Urinary bladder (tissue), 4 donors: ENCODE results near the gene ELMO1. TPM values are rescaled to one million over a fixed set of nuclear protein-coding genes. Genes with fewer than 3 reads are reported as not detected.

ENCODE experiments used
- DNase-seq: peaks from one replicate; pipeline ENCODE4 v3.0.0-alpha.2; 2015; ENCODE audit errors: extremely low spot score
- H3K27ac ChIP-seq: one replicate; pipeline ENCODE4 v1.5.1; 2013; ENCODE audit warnings: low read depth, mild to moderate bottlenecking, moderate library complexity
- H3K36me3 ChIP-seq: one replicate; pipeline ENCODE4 v1.6.1; 2013; ENCODE audit warnings: mild to moderate bottlenecking, moderate library complexity; ENCODE audit not compliant: insufficient read depth
- H3K4me1 ChIP-seq: one replicate; pipeline ENCODE4 v1.6.1; 2013; ENCODE audit warnings: mild to moderate bottlenecking, moderate library complexity; ENCODE audit not compliant: insufficient read depth
- H3K4me3 ChIP-seq: one replicate; pipeline ENCODE4 v1.5.1; 2013; ENCODE audit warnings: low read depth, low read length
- WGBS: extraction: QIAGEN DNeasy Blood & Tissue Kit; methylation state at CpG from one replicate; pipeline ENCODE4 v1.1.7; 2013; 5-methylcytosine and 5-hydroxymethylcytosine counted together
- polyA plus RNA-seq: library from polyadenylated mRNA; stranded (reverse); fragments of 200-250 nt; gene quantifications from one replicate; pipeline ENCODE4 v1.2.3, GENCODE V29; 2013
- total RNA-seq: library from RNA; depleted of rRNA; stranded (reverse); fragments of >200 nt; gene quantifications from one replicate; pipeline ENCODE4 v1.2.3, GENCODE V29; 2014
- donor health status: healthy with polysubstance abuse.
- donor health status: healthy.

ELMO1 gene
- total and polyA plus RNA-seq, 2 donors: 14.1 to 86.7 TPM

DNA sequence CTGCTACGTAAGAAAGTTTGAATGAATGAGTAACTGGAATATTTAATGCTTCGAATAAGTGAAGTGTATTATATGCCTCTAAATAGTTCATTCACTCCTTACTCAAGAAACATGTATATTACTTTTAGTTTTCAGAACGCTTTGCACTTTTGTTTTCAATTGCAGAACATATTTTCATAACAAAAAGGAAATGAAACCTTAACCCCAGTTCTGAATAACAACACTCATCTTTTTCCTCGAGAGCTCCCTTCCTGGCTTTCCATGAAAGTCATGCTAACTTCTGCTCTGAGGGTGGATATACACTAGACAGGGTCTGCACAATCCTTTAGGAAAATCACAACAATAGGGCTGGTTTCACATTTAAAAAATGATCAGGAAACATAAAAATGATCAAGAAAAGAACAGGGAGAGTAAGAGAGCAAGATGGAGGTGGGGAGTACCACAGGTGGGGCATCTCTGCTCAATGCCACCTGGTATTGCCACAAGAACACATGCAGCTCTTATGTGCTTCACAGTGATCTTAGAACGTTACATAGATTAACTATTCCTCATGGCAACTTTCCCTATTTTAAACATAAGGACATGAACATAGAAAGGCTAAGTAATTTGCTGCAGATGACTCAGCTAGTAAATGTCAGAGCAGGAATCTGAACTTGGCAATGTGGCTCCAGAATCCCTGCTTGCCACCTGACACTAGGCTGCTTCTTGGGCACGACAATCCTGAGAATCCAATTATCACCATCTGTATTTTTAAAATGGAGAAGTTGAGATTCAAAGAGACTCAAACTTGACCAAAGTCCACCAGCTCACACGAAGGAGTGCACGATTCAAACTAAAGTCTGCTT lies 504.9 kb downstream of the ELMO1 start:
- Histone ChIP-seq H3K36me3 (no peaks in the 10 kb centered on the region), H3K27ac (no peak overlapping the region), H3K4me3 (no peak overlapping the region), H3K4me1 (no peaks in the 10 kb centered on the region)
- no peak for DNase-seq
- 63% methylated on average over 8 of the region's 8 CpGs for WGBS

DNA sequence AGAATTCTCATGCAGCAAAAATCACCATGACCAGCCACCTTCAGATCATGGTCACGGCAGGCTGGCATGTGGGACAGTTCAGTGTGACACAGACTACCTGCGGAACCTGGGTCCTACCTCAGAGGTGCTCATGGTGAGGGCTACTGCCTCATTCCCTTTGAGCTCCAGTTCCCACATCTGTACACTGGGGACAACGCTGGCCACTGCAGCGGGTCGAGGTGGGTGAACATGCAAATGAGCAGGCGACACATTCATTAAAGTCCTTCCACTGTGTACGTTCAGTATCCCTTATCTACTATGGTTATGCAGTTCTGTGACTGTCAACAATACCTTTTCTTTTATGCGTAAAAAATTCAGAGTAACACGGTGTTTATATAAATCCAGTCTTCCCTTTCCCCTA lies 505.7 kb downstream of the ELMO1 start:
- no peak for DNase-seq
- WGBS: 92% methylated on average over 9 of the region's 9 CpGs
- Histone ChIP-seq H3K27ac (no peak overlapping the region), H3K4me3 (no peak overlapping the region), H3K4me1 (no peaks in the 10 kb centered on the region), H3K36me3 (no peaks in the 10 kb centered on the region)

DNA sequence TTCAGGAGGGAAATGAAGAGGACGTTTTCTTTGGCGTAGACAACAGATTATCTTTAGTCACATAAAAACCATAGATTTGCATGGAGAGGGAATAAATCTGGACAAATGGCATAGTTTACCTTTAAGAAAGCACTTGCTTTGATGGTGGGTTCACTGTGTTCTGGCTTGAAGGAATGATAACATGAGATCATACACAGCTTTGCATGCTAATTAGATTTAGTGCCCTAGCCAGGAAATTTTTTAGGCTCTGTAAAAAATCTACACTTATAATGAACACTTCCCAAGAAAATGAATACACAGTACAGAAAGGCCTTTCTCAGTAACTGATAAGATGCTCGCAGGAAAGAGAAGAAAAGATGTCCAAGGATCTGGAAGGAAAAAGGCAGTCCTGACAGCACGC lies 506.1 kb downstream of the ELMO1 start:
- DNase-seq: no peak
- Histone ChIP-seq H3K4me3 (no peak overlapping the region), H3K4me1 (no peaks in the 10 kb centered on the region), H3K27ac (no peak overlapping the region), H3K36me3 (no peaks in the 10 kb centered on the region)
- WGBS: 68% methylated on average over 4 of the region's 4 CpGs

DNA sequence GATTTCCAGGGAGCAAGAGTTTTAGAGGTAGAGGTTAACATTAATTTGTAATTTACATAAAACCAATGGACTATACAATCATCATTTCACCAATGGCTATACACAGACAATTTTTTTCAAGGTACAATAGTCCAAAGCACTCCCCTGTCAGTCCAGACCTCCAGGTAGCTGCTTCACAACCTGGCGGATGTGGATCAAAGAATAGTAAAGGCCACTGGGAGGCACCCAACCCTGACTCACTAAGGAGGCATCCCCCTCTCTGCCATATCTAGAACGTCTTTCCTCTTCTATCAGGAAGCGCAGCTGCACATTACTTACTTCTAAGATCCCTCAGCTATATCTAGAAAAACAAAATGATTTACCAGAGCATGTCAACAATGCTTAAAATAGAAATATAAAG lies 506.6 kb downstream of the ELMO1 start:
- Histone ChIP-seq H3K27ac (no peak overlapping the region), H3K36me3 (no peaks in the 10 kb centered on the region), H3K4me1 (no peaks in the 10 kb centered on the region), H3K4me3 (no peak overlapping the region)
- 85% methylated on average over 3 of the region's 3 CpGs for WGBS
- DNase-seq: no peak

DNA sequence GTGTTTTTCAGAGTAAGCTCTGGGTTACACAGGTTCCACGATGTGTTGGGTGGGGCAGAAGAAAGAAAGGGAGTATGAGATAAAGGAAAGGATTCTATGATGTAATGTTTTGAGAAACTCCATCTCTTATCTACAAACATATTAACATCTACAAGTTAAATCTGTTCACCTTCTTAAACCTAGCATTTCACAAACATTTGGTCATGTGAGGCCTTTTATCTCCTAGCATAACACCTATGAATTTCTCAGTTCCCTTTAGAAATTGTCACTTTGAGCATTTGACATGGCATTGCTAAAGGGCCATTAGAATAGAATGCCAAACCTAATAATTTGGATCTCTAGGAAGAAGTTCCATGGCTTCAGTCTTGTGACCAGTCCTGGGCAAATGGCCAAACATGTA lies 507.3 kb downstream of the ELMO1 start:
- 39% methylated on average over 1 of the region's 1 CpG for WGBS

DNA sequence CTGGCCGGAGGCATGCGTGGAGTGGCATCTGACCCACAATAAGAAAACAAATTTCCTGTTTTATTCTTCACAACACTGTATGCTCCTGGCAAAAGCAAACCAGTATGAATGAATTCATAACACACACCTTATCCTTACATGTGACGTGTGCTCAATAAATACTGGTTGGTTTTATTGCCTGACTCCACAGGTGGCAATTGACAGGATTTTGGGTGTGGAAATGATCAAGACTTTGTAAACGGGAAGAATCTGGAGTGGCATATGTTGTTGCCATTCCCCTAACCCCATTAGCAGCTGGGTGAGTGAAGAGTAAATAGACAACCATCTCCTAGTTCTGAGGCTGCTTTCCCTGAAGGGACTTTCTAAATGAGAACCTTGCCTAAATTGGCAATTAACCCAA lies 508.8 kb downstream of the ELMO1 start:
- no peak overlapping the region for H3K27ac ChIP-seq
- H3K36me3 ChIP-seq: no peaks in the 10 kb centered on the region
- WGBS: 69% methylated on average over 4 of the region's 4 CpGs
- no peak for DNase-seq
- no peak overlapping the region for H3K4me3 ChIP-seq
- no peaks in the 10 kb centered on the region for H3K4me1 ChIP-seq

More for the DNA sequence above, 507.3 kb downstream of the ELMO1 start:
- no peaks in the 10 kb centered on the region for H3K4me1 ChIP-seq
- no peak for DNase-seq
- no peak overlapping the region for H3K27ac ChIP-seq
- H3K4me3 ChIP-seq: no peak overlapping the region
- H3K36me3 ChIP-seq: no peaks in the 10 kb centered on the region

DNA sequence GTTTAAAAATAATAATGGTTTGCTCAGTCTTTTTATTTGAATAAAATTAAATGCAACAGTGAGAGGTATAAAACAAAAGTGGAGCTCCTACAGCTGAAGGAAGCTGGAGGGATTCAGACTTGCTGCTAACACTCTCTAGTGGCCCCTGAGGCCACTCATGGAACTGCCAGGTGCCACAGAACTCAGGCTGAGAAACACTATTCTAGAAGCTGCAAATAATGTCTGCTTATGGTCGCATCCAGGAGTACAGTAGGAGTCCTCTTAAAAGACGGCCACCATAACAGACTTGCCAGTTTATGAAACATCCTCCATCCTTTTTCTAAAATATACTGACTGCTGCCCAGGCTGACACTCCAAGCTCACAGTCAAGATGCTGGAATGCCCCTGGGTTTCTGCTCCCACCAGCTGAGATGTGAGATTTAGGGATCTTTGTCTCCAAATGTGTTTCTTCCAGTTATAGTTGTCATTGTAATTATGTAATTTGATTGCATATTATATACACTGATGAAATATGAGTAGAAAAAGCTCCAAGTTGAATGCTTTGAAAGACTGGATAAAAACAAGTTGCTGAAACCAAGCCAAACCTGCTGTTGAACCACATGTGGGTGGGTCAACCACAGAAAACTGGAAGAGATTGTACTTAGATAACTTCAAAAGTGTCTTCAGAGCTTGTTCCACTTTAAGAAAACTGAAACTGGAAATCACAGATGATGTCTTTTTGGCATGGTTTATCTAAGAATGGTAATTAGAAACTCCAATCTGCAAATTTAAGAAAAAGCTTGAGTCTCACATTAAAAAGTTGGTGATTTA lies 510.7 kb downstream of the ELMO1 start:
- Histone ChIP-seq H3K27ac (no peak overlapping the region), H3K4me1 (no peaks in the 10 kb centered on the region), H3K36me3 (no peaks in the 10 kb centered on the region), H3K4me3 (no peak overlapping the region)
- 94% methylated on average over 2 of the region's 2 CpGs for WGBS
- DNase-seq: no peak

DNA sequence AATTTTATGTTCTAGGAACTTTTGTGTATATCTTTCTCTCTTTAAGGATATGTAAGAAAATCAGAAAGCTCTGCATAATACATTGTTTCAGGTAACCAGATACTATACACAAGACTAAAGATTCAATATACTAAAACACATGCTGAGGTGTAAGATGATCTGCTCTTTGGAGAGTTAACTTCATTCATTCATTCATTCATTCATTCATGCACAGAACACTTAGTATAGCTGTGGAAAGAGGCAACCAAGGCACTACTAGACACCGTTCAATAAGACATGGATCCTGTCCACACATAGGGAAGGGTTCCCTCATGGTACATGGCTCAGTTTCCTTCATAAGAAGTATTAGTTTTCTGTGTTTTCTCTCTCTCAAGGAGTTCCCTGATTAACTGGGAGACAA lies 516.8 kb downstream of the ELMO1 start:
- no peaks in the 10 kb centered on the region for H3K36me3 ChIP-seq
- DNase-seq: no peak
- 96% methylated on average over 1 of the region's 1 CpG for WGBS
- no peaks in the 10 kb centered on the region for H3K4me1 ChIP-seq
- H3K27ac ChIP-seq: no peak overlapping the region
- no peak overlapping the region for H3K4me3 ChIP-seq

DNA sequence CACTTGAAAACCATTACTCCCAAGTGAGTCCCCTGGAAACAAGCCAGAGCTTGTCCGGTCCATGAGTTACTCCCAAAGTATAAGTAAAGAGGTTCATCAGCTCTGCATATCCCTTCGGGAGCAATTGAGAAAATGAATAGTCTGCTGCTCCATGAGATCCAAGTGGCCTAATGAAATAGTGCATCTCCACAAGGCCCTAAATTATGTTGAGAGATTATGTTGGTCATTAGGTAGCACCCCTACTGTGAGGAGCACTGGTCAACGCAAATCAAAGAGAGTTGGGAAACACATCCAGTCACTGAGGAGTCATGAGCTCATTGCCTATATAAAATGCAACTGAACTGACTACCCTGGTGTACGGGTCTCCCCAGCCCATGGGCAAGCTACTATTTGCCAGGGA lies 518.9 kb downstream of the ELMO1 start:
- Histone ChIP-seq H3K4me1 (no peaks in the 10 kb centered on the region), H3K36me3 (no peaks in the 10 kb centered on the region), H3K27ac (no peak overlapping the region), H3K4me3 (no peak overlapping the region)
- 89% methylated on average over 4 of the region's 4 CpGs for WGBS
- DNase-seq: no peak

DNA sequence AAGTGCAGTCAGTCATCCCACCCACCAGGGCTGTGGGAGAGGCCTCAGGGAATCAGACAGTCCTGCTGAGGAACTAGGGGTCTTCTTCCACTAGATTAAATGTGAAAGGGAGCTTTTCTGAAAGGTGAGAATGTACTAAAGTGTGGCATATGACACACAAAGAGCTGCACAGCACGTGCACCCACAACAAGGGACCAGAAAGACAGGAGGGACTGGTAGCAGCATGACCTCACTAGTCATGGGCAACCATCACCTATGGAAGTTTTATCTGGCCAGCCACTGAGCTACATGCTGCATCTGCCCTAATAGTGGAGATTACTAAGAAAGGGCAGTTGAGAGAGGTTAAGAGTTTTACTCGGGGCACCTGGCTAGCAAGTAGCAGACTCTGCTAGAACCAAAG lies 519.9 kb downstream of the ELMO1 start:
- no peak for DNase-seq
- 87% methylated on average over 2 of the region's 2 CpGs for WGBS
- H3K27ac ChIP-seq: no peak overlapping the region
- H3K4me3 ChIP-seq: no peak overlapping the region
- no peaks in the 10 kb centered on the region for H3K4me1 ChIP-seq
- H3K36me3 ChIP-seq: no peaks in the 10 kb centered on the region

DNA sequence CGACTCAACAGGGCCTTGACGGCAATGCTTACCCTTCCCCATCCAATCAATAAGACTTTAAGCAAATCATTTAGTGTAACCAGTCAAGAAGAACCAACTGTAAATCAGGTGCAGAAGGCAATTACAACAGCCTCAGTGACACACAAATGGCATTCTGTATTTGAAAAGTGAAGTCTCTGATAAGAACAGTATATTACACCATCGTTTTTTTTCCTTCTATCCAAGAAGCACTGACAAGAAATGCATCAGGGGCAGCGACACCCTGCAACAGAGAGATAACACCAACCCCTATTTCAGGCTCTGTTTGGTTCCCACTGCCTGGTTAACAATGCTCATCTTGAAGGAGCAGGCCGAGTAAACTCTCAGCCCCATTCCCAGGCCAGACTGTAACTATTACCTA lies 520.4 kb downstream of the ELMO1 start:
- Histone ChIP-seq H3K27ac (no peak overlapping the region), H3K4me1 (no peaks in the 10 kb centered on the region), H3K36me3 (no peaks in the 10 kb centered on the region), H3K4me3 (no peak overlapping the region)
- WGBS: 76% methylated on average over 5 of the region's 5 CpGs
- no peak for DNase-seq

DNA sequence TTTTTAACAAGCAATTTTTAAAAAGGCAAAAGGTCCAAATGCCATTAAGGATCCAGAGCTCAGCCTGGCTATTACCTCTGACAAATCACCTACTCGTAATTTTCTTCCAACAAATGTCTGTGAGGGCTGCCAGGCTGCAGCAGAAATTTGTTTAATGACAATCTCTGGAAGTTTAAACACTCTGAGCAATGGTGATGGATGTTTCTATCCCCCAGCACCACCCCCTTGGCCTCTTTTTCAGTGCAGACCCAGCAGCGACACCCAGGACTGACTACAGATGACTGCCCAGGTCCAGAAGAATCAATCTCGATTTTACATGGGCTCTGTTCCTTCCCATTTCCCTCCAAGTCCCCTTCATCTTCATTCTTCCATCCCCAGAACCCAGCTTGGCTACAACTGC lies 523.0 kb downstream of the ELMO1 start:
- H3K36me3 ChIP-seq: no peaks in the 10 kb centered on the region
- H3K4me1 ChIP-seq: no peaks in the 10 kb centered on the region
- H3K27ac ChIP-seq: no peak overlapping the region
- no peak for DNase-seq
- no peak overlapping the region for H3K4me3 ChIP-seq
- 65% methylated on average over 3 of the region's 3 CpGs for WGBS

DNA sequence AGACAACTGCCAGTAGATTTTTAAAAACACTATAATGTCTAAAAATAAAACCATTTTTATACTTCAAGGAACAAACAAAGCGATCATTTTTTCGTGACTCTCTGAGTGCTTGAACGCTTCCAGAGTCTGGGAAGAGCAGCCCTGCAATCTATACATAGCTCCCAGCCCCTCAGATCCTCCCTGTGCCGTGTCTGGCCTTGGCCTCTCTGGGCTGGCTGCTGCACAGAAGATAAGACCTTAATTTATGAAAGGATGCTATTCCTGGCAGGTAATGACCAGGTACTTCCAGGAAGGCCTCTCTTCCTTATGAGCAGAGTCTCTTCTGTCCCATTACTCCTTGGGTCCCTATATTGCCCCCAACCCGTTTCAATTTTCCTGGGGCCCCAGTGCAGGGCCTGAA lies 523.5 kb downstream of the ELMO1 start:
- Histone ChIP-seq H3K4me3 (no peak overlapping the region), H3K27ac (no peak overlapping the region), H3K36me3 (no peaks in the 10 kb centered on the region), H3K4me1 (no peaks in the 10 kb centered on the region)
- 70% methylated on average over 5 of the region's 5 CpGs for WGBS
- DNase-seq: no peak

DNA sequence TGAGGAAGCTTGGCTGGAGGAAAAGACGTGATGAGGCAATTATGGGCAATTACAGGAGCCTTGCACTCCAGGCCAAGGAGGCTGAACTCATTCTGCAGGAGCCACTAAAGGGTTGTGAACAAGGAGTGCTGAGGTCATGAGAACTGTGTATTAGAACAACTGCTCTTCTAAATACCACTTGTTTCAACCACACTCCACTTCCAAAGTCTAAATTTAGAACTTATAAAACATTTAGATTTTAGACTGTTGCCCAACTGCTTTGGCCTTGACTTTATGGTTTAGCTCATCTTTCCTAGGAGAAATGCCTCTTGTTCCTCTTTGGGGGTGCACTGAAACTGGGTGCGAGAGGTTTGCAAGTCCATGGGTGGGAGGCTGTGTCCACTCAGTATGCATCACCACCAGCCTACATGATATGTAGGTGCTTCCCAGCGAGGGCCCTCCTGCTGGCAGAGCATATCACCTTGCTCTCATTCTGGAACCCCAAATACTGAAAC lies 524.7 kb downstream of the ELMO1 start:
- H3K27ac ChIP-seq: no peak overlapping the region
- no peak overlapping the region for H3K4me3 ChIP-seq

More for the DNA sequence above, 524.7 kb downstream of the ELMO1 start:
- WGBS: 81% methylated on average over 3 of the region's 3 CpGs
- Histone ChIP-seq H3K36me3 (no peaks in the 10 kb centered on the region), H3K4me1 (no peaks in the 10 kb centered on the region)
- DNase-seq: no peak
